A549 (cell line): ENCODE measurements around the gene BCL11B. TPM values are rescaled to one million over a fixed set of nuclear protein-coding genes. Genes with fewer than 3 reads are reported as not detected.

Source experiments
- ATAC-seq, 2 experiments: fragments of 200-7000 bp in 1 of 2; fragments of >200 bp in 1 of 2; cut with Nextera tagmentation in 1 of 2; cut with Tn5 transposase in 1 of 2; 3 replicates each; pipeline versions ENCODE4 v1.8.0 to v1.9.1; 2018 to 2020; ENCODE audit warnings: mild to moderate bottlenecking in 1 of 2, moderate library complexity in 1 of 2
- CTCF ChIA-PET: fragments of 300-600 bp; sonication (Branson Sonifier 250); formaldehyde crosslinking; extraction: SDS; loops from one replicate; lab custom pipeline; 2021; ENCODE audit warnings: antibody characterized with exemption, inconsistent platforms; lab: Yijun Ruan, JAX
- POLR2A ChIA-PET: fragments of 350-600 bp; formaldehyde crosslinking; extraction: SDS; loops from one replicate; lab custom pipeline; 2021; ENCODE audit warnings: antibody characterized with exemption, inconsistent platforms; lab: Yijun Ruan, JAX
- DNase-seq, 2 experiments: peaks; one replicate each; pipeline versions ENCODE4 v3.0.0 to v3.0.0-alpha.2; 2011 to 2016; ENCODE audit warnings: low read depth in 1 of 2, low spot score in 1 of 2
- FAIRE-seq: peaks from 2 replicates; lab custom pipeline; 2011; peaks lifted over from hg19 to GRCh38; lab: Jason Lieb, UNC
- H3K27ac ChIP-seq, 2 experiments: fragments of >200 bp; sonication (Bioruptor Twin); formaldehyde crosslinking; 3 replicates each; pipeline ENCODE4 v1.5.1; 2016 to 2017
- H3K4me1 ChIP-seq: fragments of >200 bp; sonication (Bioruptor Twin); formaldehyde crosslinking; 3 replicates; pipeline ENCODE4 v1.6.1; 2016
- H3K4me2 ChIP-seq: fragments of >200 bp; sonication (Bioruptor Twin); formaldehyde crosslinking; 3 replicates; pipeline ENCODE4 v1.6.1; 2016
- H3K4me3 ChIP-seq: fragments of >200 bp; sonication (Bioruptor Twin); formaldehyde crosslinking; 3 replicates; pipeline ENCODE4 v1.5.1; 2016
- H3K9me3 ChIP-seq: fragments of >200 bp; sonication (Bioruptor Twin); formaldehyde crosslinking; 3 replicates; pipeline ENCODE4 v1.6.1; 2016
- BHLHE40 ChIP-seq: IDR thresholded peaks from 2 replicates; pipeline ENCODE4 v1.6.1; 2012; ENCODE audit warnings: low read depth, low read length, inconsistent platforms
- CBX2 ChIP-seq: fragments of 200-600 bp; sonication (generic); IDR thresholded peaks from 2 replicates; pipeline ENCODE4 v1.6.1; 2016; ENCODE audit warnings: low read depth, mild to moderate bottlenecking, borderline replicate concordance
- CBX8 ChIP-seq: fragments of 200-600 bp; sonication (generic); IDR thresholded peaks from 2 replicates; pipeline ENCODE4 v1.6.1; 2016
- CHD2 ChIP-seq: fragments of 150-350 bp; IDR thresholded peaks from 2 replicates; pipeline ENCODE4 v1.6.1; 2014; ENCODE audit warnings: low read length; ENCODE audit not compliant: partially characterized antibody
- CHD4 ChIP-seq: fragments of 200-600 bp; sonication (generic); IDR thresholded peaks from 2 replicates; pipeline ENCODE4 v1.6.1; 2016; ENCODE audit warnings: antibody characterized with exemption, mild to moderate bottlenecking, borderline replicate concordance
- EHF ChIP-seq: fragments of 250-450 bp; sonication (Bioruptor Pico); IDR thresholded peaks from 2 replicates; pipeline ENCODE4 v1.5.0; 2020; ENCODE audit warnings: mild to moderate bottlenecking
- ESRRA ChIP-seq: fragments of 150-350 bp; IDR thresholded peaks from 2 replicates; pipeline ENCODE4 v1.6.1; 2014; ENCODE audit warnings: mild to moderate bottlenecking, low read length, borderline replicate concordance
- FOSB ChIP-seq: fragments of 250-450 bp; sonication (Bioruptor Pico); IDR thresholded peaks from 2 replicates; pipeline ENCODE4 v1.5.0; 2020; ENCODE audit warnings: mild to moderate bottlenecking, moderate library complexity
- FOSL2 ChIP-seq, 2 experiments: fragments of 450-650 bp in 1 of 2; fragments of >200 bp in 1 of 2; sonication (Bioruptor Twin) in 1 of 2; formaldehyde crosslinking; IDR thresholded peaks; 2 replicates each; pipeline versions ENCODE4 v1.5.0 to v1.6.1; 2016 to 2020; ENCODE audit warnings: mild to moderate bottlenecking in 1 of 2, moderate library complexity in 1 of 2
- JUNB ChIP-seq: fragments of >200 bp; sonication (Bioruptor Twin); formaldehyde crosslinking; IDR thresholded peaks from 2 replicates; pipeline ENCODE4 v1.6.1; 2016
- KDM5A ChIP-seq: fragments of 200-600 bp; sonication (generic); IDR thresholded peaks from 2 replicates; pipeline ENCODE4 v1.6.1; 2016; ENCODE audit warnings: antibody characterized with exemption, mild to moderate bottlenecking
- MAFK ChIP-seq: fragments of 450-650 bp; IDR thresholded peaks from 2 replicates; pipeline ENCODE4 v1.6.1; 2014; ENCODE audit not compliant: partially characterized antibody
- MYC ChIP-seq: IDR thresholded peaks from 2 replicates; pipeline ENCODE4 v1.6.1; 2012; ENCODE audit warnings: mild to moderate bottlenecking, inconsistent platforms, low read length, improper control_type of control experiment, borderline replicate concordance
- POLR2AphosphoS2 ChIP-seq: conservative IDR thresholded peaks from 2 replicates; pipeline ENCODE4 v1.6.1; 2012; ENCODE audit warnings: low read length, improper control_type of control experiment, inconsistent platforms
- RARB ChIP-seq: fragments of 250-450 bp; sonication (Bioruptor Pico); IDR thresholded peaks from 2 replicates; pipeline ENCODE4 v1.8.0; 2021; ENCODE audit warnings: mild to moderate bottlenecking, moderate library complexity
- RFX5 ChIP-seq: fragments of 450-650 bp; IDR thresholded peaks from 2 replicates; pipeline ENCODE4 v1.7.1; 2014; ENCODE audit warnings: antibody characterized with exemption, mild to moderate bottlenecking, moderate library complexity
- RNF2 ChIP-seq: fragments of 200-600 bp; sonication (generic); IDR thresholded peaks from 2 replicates; pipeline ENCODE4 v1.6.1; 2016; ENCODE audit warnings: low read depth, mild to moderate bottlenecking, antibody characterized with exemption, moderate library complexity, borderline replicate concordance
- SMC3 ChIP-seq: fragments of >200 bp; sonication (Bioruptor Twin); formaldehyde crosslinking; IDR thresholded peaks from 3 replicates; pipeline ENCODE4 v1.6.1; 2018; ENCODE audit warnings: inconsistent platforms
- SREBF2 ChIP-seq: fragments of 450-650 bp; IDR thresholded peaks from 2 replicates; pipeline ENCODE4 v1.6.1; 2014; ENCODE audit warnings: mild to moderate bottlenecking, moderate library complexity
- TFCP2L1 ChIP-seq: fragments of 250-450 bp; sonication (Bioruptor Pico); IDR thresholded peaks from 2 replicates; pipeline ENCODE4 v1.5.0; 2021; ENCODE audit warnings: mild to moderate bottlenecking
- ZC3H11A ChIP-seq: fragments of 450-650 bp; IDR thresholded peaks from 2 replicates; pipeline ENCODE4 v1.6.1; 2014; ENCODE audit warnings: antibody characterized with exemption, mild to moderate bottlenecking
- ZFP36 ChIP-seq: fragments of 450-650 bp; IDR thresholded peaks from 2 replicates; pipeline ENCODE4 v1.6.1; 2014; ENCODE audit warnings: borderline replicate concordance; ENCODE audit not compliant: partially characterized antibody
- ZNF302 ChIP-seq: fragments of 250-450 bp; sonication (Bioruptor Pico); IDR thresholded peaks from 2 replicates; pipeline ENCODE4 v1.9.0; 2021; ENCODE audit warnings: inconsistent platforms, mild to moderate bottlenecking, moderate library complexity
- ZSCAN20 ChIP-seq: fragments of 250-450 bp; sonication (Bioruptor Pico); IDR thresholded peaks from 2 replicates; pipeline ENCODE4 v1.8.0; 2022; ENCODE audit warnings: mild to moderate bottlenecking, moderate library complexity
- WGBS: methylation state at CpG from one replicate; pipeline ENCODE4 v1.1.6; 2017; ENCODE audit errors: missing lambda C conversion rate; 5-methylcytosine and 5-hydroxymethylcytosine counted together
- polyA plus RNA-seq, 4 experiments: library from polyadenylated mRNA; depleted of rRNA in 3 of 4; stranded (reverse); fragments of >200 nt; fragmentation: RNase III in 1 of 4; extraction: RNeasy Plus Mini Kit Qiagen cat#74134 plus additional on column Dnase treatment in 1 of 4; gene quantifications; 2 replicates in 3 of 4; 3 replicates in 1 of 4; pipeline ENCODE4 v1.2.3, GENCODE V29; 2011 to 2017
- TF ChIP-seq, protein P1 (sequence below): fragments of 450-650 bp; IDR thresholded peaks from 2 replicates; pipeline ENCODE4 v1.6.1; 2014; ENCODE audit warnings: antibody characterized with exemption
- TF ChIP-seq, protein P2 (sequence below): fragments of >200 bp; sonication (Bioruptor Twin); formaldehyde crosslinking; IDR thresholded peaks from 3 replicates; pipeline ENCODE4 v1.6.1; 2016

BCL11B gene
- polyA plus RNA-seq, 2 of the 4 experiments (the other 2 are of a cell fraction) = 0.43 to 0.49 TPM

DNA sequence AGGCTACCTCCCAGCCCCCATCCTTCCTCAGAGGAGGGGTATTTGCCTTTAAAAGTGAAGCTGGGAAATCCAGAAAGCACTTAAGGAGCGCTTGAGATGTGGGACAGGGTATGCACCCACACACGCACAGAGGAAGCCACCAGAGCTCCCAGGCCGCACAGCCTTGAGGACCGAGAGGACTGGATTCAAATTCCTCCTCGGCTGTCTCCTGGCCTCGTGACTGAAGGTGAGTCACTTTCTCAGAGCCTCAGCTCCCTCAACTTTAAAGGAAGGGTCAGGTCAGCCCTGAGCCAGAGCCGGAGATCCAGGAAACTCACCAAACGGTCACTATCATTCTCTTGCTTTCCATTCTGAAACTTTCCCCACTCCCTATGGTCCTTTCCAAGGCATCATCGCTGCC, 37.6 kb downstream of the BCL11B start:
- TF ChIP-seq POLR2AphosphoS2 (no peak), RARB (no peak), ESRRA (no peak), MYC (no peak), KDM5A (no peak), ZC3H11A (no peak), MAFK (no peak)
- H3K27ac ChIP-seq = no peak overlapping the region
- no peak overlapping the region for H3K4me2 ChIP-seq
- ChIA-PET POLR2A (no interaction called here), CTCF (interaction anchor here (0.9 kb wide), 1 partner anchor 9 kb away, joined by 3 read pairs; no protein-coding TSS in a partner anchor)
- 63% methylated on average over 9 of the region's 9 CpGs for WGBS
- no peak for DNase-seq
- no peaks in the 10 kb centered on the region for H3K4me1 ChIP-seq
- ATAC-seq = no peak
- no peak overlapping the region for H3K4me3 ChIP-seq
- no peak for FAIRE-seq
- H3K9me3 ChIP-seq = peaks cover 33% of the 10 kb centered on the region

DNA sequence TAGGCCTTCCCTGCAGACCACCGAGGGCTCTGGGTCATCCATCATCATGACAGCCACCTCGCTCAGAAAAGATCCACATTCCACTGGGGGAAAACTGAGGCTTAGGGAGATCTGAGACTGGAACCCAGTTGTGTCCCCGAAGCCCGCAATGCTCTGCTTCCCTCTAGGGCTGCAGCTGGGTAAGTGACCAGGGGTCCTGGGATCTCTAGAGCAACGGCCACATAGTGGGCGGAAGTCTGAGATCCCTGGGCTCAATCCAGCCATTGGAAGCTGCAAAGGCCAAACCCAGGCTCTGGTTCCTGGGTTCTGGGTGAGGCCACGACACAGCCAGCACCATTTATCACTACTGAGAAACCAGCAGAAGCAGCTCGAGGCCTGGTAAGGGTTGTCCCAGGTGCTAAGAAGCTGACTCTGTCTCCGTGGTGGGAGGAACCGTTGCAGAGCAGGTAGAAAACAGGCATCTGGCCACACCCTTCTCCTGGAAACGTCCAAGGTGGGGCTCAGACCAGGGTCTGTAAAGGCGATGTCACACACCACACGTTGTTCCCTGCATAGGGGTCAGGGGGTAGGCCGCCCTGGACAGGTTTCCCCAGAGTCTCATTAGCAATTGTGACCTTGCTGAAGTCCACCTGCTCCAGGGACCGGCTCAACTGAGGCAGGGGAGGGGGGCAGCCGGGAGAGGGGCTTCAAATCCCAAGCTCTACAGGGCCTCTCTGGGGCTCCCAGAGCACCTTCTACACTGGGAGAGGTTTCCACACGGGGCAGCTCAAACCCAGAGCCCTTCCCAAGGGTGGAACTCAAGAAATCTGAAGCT, 38.6 kb downstream of the BCL11B start:
- Histone ChIP-seq H3K27ac (no peak overlapping the region), H3K9me3 (peaks cover 33% of the 10 kb centered on the region), H3K4me3 (no peak overlapping the region), H3K4me2 (no peak overlapping the region), H3K4me1 (no peaks in the 10 kb centered on the region)
- DNase-seq (no peak), ATAC-seq (no peak), FAIRE-seq (no peak)
- WGBS = 54% methylated on average over 17 of the region's 17 CpGs
- CTCF ChIA-PET = interaction anchor here (1.0 kb wide), 1 partner anchor 15 kb away, joined by 3 read pairs; no protein-coding TSS in a partner anchor
- POLR2A ChIA-PET = no interaction called here
- TF ChIP-seq RFX5 (no peak), SMC3 (no peak), CHD4 (no peak), TFCP2L1 (no peak), EHF (no peak), FOSB (no peak), ZFP36 (no peak), RNF2 (no peak), MYC (no peak), JUNB (no peak), ZSCAN20 (CRISPR knock-in tag) (no peak), FOSL2 (IDR thresholded peaks at IDR 0.05) (no peak), FOSL2 (CRISPR knock-in tag; IDR thresholded peaks at IDR 0.05) (no peak), CBX8 (no peak), CHD2 (no peak), BHLHE40 (no peak), SREBF2 (no peak), CBX2 (no peak), ZNF302 (CRISPR knock-in tag) (no peak)
- TF ChIP-seq, protein P1, sequence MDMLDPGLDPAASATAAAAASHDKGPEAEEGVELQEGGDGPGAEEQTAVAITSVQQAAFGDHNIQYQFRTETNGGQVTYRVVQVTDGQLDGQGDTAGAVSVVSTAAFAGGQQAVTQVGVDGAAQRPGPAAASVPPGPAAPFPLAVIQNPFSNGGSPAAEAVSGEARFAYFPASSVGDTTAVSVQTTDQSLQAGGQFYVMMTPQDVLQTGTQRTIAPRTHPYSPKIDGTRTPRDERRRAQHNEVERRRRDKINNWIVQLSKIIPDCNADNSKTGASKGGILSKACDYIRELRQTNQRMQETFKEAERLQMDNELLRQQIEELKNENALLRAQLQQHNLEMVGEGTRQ = no peak
- TF ChIP-seq, protein P2, sequence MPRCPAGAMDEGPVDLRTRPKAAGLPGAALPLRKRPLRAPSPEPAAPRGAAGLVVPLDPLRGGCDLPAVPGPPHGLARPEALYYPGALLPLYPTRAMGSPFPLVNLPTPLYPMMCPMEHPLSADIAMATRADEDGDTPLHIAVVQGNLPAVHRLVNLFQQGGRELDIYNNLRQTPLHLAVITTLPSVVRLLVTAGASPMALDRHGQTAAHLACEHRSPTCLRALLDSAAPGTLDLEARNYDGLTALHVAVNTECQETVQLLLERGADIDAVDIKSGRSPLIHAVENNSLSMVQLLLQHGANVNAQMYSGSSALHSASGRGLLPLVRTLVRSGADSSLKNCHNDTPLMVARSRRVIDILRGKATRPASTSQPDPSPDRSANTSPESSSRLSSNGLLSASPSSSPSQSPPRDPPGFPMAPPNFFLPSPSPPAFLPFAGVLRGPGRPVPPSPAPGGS = no peak
